Stimulated activated CD8-positive, alpha-beta memory T cell treated with anti-CD3 and anti-CD28 coated beads, Interleukin-15, amount 100 ng/mL, for 4 hours (primary cell): ENCODE results near the gene ETV3L.
"Not testable (repeated sequence)": the region's sequence is repeated elsewhere in the genome, so short reads cannot be mapped to it uniquely, and the experiment has no call there.

Experiments
- DNase-seq, 2 donors: peaks; one replicate each; pipeline ENCODE4 v3.0.0-alpha.2; 2020; ENCODE audit warnings: low read depth in 2 of 2

The ETV3L gene

DNA sequence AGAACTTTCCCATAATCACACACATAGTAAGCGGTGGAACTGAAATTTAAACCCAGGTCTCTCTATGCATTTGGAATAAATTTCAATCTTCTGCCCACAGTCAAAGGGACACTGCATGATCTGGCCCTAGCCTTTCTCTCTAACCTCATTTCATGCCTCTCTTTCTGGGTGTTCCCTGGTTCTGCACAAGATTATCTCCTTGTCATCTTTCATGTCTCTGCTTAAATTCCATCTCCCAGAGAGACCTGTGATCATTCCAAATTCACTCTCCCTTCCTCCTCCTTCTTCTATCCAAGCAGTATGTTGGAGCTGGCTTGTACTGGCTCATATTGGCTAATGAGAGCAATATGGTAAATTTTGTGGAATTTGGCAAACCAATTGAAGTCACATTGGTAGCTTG is 22.2 kb downstream of the ETV3L start:
- DNase-seq, result no peak

DNA sequence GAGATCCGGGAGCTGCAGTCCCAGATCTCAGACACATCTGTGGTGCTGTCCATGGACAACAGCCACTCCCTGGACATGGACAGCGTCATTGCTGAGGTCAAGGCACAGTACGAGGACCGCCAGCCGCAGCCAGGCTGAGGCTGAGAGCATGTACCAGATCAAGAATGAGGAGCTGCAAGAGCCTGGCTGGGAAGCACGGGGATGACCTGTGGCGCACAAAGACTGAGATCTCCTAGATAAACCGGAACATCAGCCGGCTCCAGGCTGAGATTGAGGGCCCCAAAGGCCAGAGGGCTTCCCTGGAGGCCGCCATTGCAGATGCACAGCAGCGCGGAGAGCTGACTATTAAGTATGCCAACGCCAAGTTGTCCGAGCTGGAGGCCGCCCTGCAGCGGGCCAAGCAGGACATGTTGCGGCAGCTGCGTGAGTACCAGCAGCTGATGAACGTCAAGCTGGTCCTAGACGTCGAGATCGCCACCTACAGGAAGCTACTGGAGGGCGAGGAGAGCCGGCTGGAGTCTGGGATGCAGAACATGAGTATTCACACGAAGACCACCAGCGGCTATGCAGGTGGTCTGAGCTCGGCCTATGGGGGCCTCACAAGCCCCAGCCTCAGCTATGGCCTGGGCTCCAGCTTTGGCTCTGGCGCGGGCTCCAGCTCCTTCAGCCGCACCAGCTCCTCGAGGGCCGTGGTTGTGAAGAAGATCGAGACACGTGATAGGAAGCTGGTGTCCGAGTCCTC is 25.5 kb downstream of the ETV3L start:
- DNase-seq, result no peak

DNA sequence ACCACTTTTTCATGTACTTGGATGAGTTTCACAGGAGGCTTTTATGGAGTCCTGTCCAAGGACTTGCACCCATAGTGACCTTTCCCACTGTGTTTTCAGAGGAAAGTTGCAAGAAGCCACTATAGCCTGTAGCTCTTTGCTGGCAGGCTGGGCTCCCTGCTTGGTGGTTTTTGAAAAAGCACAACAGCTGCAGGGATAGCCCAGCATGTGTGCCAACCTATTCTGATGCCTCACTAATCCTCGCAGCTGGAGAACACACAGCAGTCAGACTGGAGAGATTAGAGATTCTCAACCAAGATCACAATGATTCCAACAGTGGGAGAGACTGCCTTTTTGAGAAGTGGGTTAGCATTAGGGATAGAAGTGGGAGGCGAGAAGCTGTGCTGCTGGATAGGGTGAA is 30.0 kb downstream of the ETV3L start:
- DNase-seq, result no peak

DNA sequence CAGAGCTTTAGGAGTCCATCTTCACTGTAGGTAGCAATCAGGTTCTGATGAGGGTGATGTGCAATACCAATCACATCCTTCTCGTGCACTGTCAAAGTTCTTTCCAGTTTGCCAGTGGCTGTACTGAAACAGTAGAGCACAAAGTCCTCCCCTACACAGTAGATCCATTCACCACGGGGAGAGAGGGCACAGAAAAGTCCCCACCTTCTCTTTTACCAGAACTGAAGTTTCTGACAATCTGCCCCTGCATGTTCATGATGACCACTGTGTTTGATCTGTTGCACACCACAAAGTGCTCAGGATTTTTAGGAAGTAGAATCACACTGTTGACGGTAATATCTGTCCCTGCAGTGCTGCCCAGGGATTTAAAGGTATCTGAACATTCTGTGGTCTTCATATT is 40.4 kb downstream of the ETV3L start:
- not testable (repeated sequence) for DNase-seq

DNA sequence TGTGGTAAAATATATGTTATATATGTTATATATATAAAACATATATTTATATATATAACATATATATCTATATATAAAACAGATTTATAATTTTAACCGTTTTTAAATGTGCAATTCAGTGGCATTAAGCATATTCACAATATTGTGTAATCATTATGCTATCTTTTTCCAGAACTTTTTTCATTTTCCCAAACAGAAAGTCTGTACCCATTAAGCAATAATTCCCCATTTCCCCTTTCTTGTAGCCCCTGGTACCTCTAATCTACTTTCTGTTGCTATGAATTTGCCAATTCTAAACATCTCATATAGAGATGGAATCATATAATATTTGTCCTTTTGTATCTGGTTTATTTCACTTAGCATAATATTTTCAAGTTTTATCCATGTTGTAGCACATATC is 43.3 kb downstream of the ETV3L start:
- DNase-seq, result no peak

DNA sequence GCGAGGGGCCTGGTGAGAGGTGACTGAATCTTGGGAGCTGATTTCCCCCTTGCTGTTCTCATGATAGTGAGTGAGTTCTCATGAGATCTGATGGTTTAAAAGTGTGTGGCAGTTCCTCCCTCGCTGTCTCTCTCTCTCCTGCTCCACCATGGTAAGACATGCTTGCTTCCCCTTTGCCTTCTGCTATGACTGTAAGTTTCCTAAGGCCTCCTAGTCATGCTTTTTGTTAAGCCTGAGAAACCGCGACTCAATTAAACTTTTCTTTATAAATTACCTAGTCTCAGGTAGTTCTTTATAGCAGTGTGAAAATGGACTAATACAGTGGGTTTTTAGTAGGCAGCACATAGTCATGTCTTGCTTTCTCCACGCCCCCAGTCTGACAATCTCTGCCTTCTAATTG is 43.9 kb downstream of the ETV3L start:
- not testable (repeated sequence) for DNase-seq

DNA sequence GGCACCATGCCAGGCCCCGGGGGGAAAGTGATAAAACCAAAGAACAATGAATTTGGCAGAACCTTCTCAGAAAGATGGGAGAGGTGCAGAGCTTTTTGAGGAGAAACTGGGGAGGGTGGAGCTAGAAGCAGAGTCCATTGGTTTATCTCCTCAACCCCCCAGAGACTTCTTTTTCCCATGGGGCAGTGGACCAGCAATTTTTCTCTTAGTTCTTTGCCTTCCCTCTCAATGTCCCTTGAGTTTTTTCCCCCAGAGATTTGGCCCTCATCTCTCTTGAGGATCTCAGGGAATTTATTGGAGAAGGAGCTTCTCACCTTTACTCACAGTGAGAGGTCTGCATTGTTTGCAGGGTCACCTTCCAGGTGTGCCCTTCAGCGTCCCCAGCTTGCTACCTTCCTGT is 48.8 kb downstream of the ETV3L start:
- no peak for DNase-seq

DNA sequence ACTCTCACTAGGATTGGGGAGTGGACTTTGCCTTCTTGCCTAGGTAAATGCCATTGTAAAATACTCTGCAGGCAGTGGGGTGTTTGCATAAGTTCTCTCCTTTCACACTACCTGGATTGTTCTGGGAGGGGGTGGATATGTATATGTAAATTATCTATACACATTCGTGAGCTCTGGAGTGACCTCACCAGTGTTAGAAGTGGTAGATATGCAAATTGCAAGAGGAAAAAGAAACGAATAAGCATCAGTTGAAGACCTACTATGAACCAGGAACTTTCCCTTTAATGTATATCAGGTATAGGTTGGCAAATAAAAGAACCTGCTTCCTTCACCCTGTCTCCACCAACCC is 52.6 kb downstream of the ETV3L start:
- DNase-seq, result no peak

DNA sequence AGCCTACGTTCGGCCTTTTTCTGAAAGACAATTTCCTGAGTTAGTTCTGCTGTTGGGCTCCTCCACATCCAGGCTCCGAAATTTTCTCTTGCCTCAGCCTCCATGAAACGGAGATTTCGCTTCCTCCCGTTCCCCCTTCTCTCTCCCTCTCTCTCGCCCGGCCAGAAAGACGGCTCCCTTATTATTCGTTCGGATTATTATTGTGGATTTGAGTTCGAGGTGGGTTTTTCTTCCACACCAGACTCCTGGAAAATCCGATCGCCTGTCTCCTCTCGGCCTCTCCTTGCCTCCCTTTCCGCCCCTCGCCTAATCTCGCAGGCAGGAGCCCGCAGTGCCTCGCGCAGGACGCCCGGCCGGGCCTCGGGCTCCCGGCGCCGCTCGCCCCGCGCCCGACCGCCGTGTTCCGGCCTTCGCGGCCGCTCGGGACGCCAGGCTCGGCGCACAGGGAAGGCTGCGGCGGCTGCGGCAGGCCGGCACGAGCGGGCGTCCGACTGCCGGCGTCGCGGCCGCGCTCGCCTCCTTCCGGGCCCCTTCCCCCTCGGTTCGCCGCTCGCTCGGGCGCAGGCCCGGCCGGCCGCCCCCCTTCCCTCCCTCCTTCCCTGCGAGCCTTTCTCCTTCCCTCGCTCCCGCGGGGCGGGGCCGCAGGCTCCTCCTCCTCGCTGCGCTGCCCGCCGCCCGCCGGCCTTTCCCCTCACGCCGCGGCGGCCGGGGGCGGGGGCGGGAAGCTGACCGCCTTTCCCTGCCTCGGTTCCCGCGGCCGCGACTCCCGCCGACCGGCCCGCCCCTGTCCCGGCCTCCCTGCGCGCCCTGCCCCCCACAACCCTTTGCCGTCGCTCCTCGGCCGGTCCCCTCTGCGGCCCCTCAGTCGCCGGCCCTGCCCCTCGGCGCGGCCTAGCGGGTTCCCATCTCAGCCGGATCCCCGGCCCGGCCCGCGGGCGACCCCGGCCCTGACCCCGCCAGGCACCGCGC is 54.1 kb downstream of the ETV3L start, which contains the start of gene ARHGEF11:
ARHGEF11 (minus strand) TSS at position 493 of the 969 bp plus-strand sequence. CDS start 1,412 bp downstream, outside the sequence.
- no peak for DNase-seq

DNA sequence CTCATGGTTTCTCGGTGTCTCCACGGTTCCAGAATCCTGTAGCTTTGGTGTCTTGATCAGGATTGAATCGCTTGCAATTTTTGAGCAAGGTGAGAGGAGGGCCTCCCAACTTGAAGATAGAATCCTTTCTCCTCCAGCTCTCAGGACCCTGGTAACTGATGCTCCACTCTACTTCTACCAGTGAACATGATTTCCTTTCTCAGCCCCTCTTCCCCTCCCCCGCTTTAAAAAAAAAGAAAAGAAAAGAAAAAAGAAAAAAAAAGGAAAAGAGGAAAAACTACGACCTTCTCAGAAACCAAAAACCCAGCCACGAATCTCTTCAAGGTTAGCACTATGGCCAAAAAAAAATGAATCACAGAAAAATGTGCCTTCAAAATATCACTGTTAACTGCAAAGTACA is 55.3 kb downstream of the ETV3L start:
- no peak for DNase-seq

DNA sequence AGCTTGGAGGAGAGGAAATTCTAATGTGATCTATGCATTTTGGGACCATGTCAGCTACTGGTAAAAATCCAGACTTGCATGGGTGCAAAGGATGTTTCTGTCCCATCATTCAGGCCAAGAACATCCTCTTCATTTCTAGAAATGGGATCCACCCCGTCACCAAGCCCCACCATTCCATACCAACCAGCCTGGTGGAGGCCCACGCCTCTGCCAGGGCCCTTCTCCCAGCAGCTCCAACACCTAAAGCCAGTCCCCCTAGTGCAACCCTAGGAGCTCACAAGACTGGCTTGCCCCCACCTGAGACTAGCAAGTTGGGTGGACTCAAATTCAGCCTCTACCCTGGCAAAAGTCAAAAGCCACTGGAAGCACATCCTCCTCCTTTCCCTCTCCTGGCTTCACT is 55.9 kb downstream of the ETV3L start:
- no peak for DNase-seq

DNA sequence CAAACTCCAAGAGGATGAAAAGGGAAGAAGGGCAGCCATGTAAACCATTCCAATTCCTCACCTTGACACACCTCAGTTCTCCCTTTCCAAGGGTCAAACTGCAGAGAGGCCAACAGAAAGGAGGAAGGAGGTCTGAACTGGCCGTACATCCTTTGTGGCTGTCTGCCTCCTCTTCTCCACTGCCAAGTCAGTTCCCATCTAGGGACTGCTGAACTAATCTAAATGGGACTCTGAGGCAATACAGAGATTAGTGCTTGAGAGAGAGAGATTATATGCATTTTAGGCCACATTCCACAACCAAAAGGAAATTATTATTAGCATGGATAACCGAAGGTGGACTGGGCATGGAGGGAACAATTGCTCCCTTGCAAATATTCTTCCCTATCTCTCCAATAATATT is 56.8 kb downstream of the ETV3L start:
- no peak for DNase-seq
